GM21390 (cell line): ENCODE measurements around the gene XIRP1.

Experiments used
- ATAC-seq: cut with Tn5 transposase; IDR thresholded peaks from one replicate; pipeline ENCODE4 v1.9.1; 2021; ENCODE audit not compliant: unreplicated experiment

Gene XIRP1

GRCh38 chr3:39208463-39209055 is 16.2 kb upstream of the XIRP1 start:
- ATAC-seq: no peak

- no peak for ATAC-seq
Measured at GRCh38 chr3:39207361-39208186, 15.2 kb upstream of the XIRP1 start.

GRCh38 chr3:39205919-39206516 is 13.6 kb upstream of the XIRP1 start:
- no peak for ATAC-seq

GRCh38 chr3:39205131-39205530 is 12.7 kb upstream of the XIRP1 start:
- ATAC-seq: no peak

GRCh38 chr3:39203860-39204259 is 11.5 kb upstream of the XIRP1 start:
- no peak for ATAC-seq

- ATAC-seq: no peak
Measured at GRCh38 chr3:39203402-39203801, 11.0 kb upstream of the XIRP1 start.

- no peak for ATAC-seq
Measured at GRCh38 chr3:39202094-39202493, 9.7 kb upstream of the XIRP1 start.

GRCh38 chr3:39196671-39197356 is 4.4 kb upstream of the XIRP1 start:
- ATAC-seq: no peak

GRCh38 chr3:39196034-39196433 is 3.6 kb upstream of the XIRP1 start:
- ATAC-seq: no peak

- ATAC-seq: no peak
Measured at GRCh38 chr3:39193391-39193790, 996 bp upstream of the XIRP1 start.

- ATAC-seq: no peak
Measured at GRCh38 chr3:39191773-39192172, 622 bp downstream of the XIRP1 start.

GRCh38 chr3:39191111-39191510 is 1.3 kb downstream of the XIRP1 start:
- ATAC-seq: no peak

GRCh38 chr3:39190281-39191025 is 1.9 kb downstream of the XIRP1 start:
- ATAC-seq: no peak

GRCh38 chr3:39189959-39190269 is 2.5 kb downstream of the XIRP1 start:
- ATAC-seq: no peak

GRCh38 chr3:39189150-39189958 is 3.0 kb downstream of the XIRP1 start:
- ATAC-seq: peak; percentile 62

GRCh38 chr3:39188271-39189149 is 3.9 kb downstream of the XIRP1 start:
- no peak for ATAC-seq

GRCh38 chr3:39187372-39188155 is 4.8 kb downstream of the XIRP1 start:
- ATAC-seq: no peak

- ATAC-seq: no peak
Measured at GRCh38 chr3:39186692-39187151, 5.7 kb downstream of the XIRP1 start.
